GM19324 (cell line): ENCODE results near the gene FLT3LG.

Source experiments
- ATAC-seq: cut with Tn5 transposase; IDR thresholded peaks from one replicate; pipeline ENCODE4 v1.9.1; 2021; ENCODE audit warnings: mild to moderate bottlenecking, moderate library complexity; ENCODE audit not compliant: unreplicated experiment, low FRiP score

The FLT3LG gene, protein sequence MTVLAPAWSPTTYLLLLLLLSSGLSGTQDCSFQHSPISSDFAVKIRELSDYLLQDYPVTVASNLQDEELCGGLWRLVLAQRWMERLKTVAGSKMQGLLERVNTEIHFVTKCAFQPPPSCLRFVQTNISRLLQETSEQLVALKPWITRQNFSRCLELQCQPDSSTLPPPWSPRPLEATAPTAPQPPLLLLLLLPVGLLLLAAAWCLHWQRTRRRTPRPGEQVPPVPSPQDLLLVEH

GRCh38 chr19:49473868-49474541 is at the start of gene FLT3LG:
FLT3LG (plus strand) TSS chr19:49474215; CDS start chr19:49474640, 425 bp downstream.
- ATAC-seq = peak; percentile 72

DNA sequence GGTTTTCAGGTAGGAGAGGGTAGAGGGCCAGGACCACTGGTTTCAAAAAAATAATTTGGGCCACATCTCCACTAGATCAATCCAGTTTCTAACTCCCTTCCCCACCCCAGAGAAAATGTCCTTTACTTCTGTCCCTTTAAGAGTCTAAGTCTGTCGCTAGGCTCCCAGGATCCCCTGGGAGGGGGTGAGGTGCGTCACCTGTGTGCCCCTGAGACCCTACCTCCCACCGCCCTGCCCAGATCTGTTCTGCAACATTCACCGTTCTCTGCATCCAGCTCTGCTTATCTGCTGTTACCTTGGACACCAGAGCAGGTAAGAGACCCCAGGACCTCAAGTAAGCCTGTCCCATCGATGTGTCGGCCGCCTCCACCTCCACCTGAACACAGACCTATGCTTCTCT is 48.8 kb upstream of the FLT3LG start, which contains the start of gene GFY:
Gene GFY (plus strand): TSS at position 211 of the 400 bp plus-strand sequence. CDS start 1,043 bp downstream, outside the sequence.
- ATAC-seq = no peak

- no peak for ATAC-seq
Observed at GRCh38 chr19:49425922-49426592, 48.0 kb upstream of the FLT3LG start.

DNA sequence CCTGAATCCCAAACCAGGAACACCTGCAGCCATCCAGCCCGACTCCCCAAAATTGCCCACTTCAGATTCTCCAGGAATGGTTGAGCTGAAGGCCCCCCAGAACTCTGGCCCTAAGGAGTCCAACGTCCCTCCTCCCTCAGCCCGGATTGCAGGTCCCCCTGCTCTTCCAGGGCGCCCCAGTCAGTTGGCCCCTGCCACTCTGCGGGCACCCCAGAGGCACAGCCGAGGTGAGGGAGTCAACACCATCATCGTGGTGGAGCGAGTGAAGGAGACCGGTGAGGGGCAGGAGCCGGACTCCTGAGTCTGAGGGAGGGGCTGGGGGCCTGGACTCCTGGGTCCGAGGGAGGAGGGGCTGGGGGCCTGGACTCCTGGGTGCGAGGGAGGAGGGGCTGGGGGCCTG is 46.7 kb upstream of the FLT3LG start:
- ATAC-seq = no peak

- ATAC-seq = no peak
Observed at GRCh38 chr19:49427855-49428546, 46.0 kb upstream of the FLT3LG start.

- no peak for ATAC-seq
Observed at GRCh38 chr19:49428547-49429451, 45.2 kb upstream of the FLT3LG start.

DNA sequence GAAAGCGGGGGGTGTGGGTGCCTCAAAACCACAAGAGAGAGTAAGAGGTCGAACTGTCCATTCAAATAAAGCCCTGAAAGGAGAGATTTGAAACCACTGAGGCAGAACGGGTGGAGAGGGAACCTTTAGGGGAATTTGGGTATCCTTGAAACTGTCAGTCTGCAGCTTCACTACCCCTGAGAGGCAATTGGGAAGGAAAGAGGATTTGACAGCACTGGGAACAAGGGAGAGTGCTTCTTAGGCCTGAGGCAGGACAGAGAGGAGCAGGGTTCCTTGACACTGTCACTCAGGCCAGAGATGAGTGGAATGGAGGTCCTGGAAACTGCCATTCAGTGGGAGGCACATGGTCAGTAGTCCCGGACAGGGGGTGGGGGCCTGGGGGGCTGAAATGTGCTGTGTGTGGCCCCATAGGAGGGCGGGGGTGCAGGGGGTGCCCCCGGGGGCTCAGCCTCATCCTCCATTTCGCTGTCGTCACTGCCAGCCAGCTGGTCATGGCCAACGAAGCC is 43.8 kb upstream of the FLT3LG start:
- no peak for ATAC-seq

GRCh38 chr19:49430678-49431329 is 43.2 kb upstream of the FLT3LG start:
- ATAC-seq = no peak

GRCh38 chr19:49431330-49431749 is 42.7 kb upstream of the FLT3LG start:
- ATAC-seq = no peak

GRCh38 chr19:49432141-49433073 is 41.6 kb upstream of the FLT3LG start:
- no peak for ATAC-seq

GRCh38 chr19:49433240-49433901 is 40.6 kb upstream of the FLT3LG start:
- ATAC-seq = no peak

- ATAC-seq = no peak
Observed at GRCh38 chr19:49434907-49435583, 39.0 kb upstream of the FLT3LG start.

- no peak for ATAC-seq
Observed at GRCh38 chr19:49435670-49436069, 38.3 kb upstream of the FLT3LG start.

- ATAC-seq = no peak
Observed at GRCh38 chr19:49436381-49437017, 37.5 kb upstream of the FLT3LG start.

DNA sequence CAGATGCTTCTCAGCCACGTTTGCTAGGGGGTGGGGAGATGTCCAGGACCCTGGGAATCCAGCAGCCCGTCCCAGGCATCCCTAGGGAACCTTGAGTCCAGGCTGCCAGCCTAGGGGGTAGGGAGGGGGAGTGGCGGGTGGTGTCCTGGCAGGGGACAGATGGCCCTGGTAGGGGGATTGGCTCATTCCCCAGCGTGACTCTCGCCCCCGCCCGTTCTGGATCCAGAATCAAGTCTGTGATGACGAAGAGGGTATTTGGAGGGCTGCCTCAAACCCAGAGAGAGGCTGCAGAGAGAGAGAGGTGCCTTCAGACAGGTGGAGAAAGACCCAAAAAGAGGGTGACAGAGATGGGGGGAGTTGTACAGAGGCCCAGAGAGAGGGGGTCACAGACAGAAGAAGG is 36.8 kb upstream of the FLT3LG start:
- ATAC-seq = no peak

DNA sequence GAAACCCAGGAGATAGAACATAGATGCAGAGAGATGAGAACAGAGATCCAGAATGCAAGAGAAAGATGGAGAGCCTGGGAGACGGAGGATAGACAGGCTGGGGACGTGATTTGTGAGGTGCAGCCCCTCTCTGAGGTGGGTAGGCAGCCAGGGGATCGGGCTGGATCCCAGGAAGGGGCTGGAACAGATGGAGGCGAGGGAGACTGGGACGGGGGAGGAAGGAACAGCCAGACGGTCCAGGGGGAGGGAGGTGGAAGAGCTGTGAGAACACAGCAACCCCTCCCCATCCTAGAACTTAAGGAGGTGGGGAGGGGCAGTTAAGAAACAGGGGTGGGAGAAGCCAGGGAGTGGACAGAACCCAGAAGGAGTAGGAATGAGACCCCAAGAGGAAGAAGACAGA is 35.8 kb upstream of the FLT3LG start:
- ATAC-seq = no peak

DNA sequence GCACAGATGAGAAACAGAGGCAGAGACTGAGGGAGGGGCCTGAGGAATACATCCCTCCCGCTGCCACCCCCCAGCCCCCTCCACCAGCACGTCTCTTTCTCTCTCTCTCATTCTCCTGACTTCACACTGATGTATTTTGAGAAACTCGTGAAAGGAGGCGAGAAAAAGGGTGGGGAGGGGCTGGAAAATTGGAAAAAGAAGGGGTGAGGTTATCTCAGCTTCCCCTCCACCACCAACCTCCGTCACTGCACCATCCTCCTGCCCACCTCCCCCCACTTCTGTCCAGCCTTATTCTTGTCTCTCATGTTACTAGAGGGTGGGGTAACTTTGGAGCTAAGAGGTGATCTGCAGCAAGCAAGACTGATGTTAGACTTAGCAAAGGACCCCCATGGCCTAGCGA is 34.2 kb upstream of the FLT3LG start:
- no peak for ATAC-seq
